DOHH2 (cell line): Measurements from ENCODE around the gene POLR2C.
"Not testable (repeated sequence)": the region's sequence is repeated elsewhere in the genome, so short reads cannot be mapped to it uniquely, and the experiment has no call there.

Source experiments
- H3F3A ChIP-seq: fragments of 200-600 bp; sonication (generic), shearing (Covaris generic); 2 replicates; pipeline ENCODE4 v1.6.0; 2016; ENCODE audit warnings: antibody characterized with exemption, mild to moderate bottlenecking; ENCODE audit not compliant: control insufficient read depth, insufficient read depth
- H3K27ac ChIP-seq: fragments of 200-600 bp; sonication (generic); 2 replicates; pipeline ENCODE4 v1.5.1; 2014; ENCODE audit warnings: low read depth, mild to moderate bottlenecking, low read length, moderate library complexity
- H3K27me3 ChIP-seq: fragments of 200-600 bp; sonication (generic); 2 replicates; pipeline ENCODE4 v1.6.1; 2014; ENCODE audit warnings: mild to moderate bottlenecking, low read length, mixed read lengths; ENCODE audit not compliant: control insufficient read depth
- H3K36me3 ChIP-seq: fragments of 200-600 bp; sonication (generic); 2 replicates; pipeline ENCODE4 v1.6.1; 2014; ENCODE audit warnings: mild to moderate bottlenecking, low read length, moderate library complexity, mixed read lengths; ENCODE audit not compliant: control insufficient read depth
- H3K4me1 ChIP-seq: fragments of 200-600 bp; sonication (generic); 2 replicates; pipeline ENCODE4 v1.6.1; 2014; ENCODE audit warnings: mild to moderate bottlenecking, low read length, mixed read lengths; ENCODE audit not compliant: control insufficient read depth
- H3K4me2 ChIP-seq: fragments of 200-600 bp; sonication (generic); 2 replicates; pipeline ENCODE4 v1.6.0; 2014; ENCODE audit warnings: mild to moderate bottlenecking, low read length, moderate library complexity
- H3K4me3 ChIP-seq: fragments of 200-600 bp; sonication (generic); 2 replicates; pipeline ENCODE4 v1.5.1; 2014; ENCODE audit warnings: mild to moderate bottlenecking, low read length, mixed read lengths
- H3K79me2 ChIP-seq: fragments of 200-600 bp; sonication (generic); 2 replicates; pipeline ENCODE4 v1.6.1; 2014; ENCODE audit warnings: mild to moderate bottlenecking, low read length, mixed read lengths; ENCODE audit not compliant: control insufficient read depth
- H3K9me2 ChIP-seq: fragments of 200-600 bp; sonication (generic); replicated peaks from 2 replicates; pipeline ENCODE4 v1.6.1; 2014; ENCODE audit warnings: mild to moderate bottlenecking, low read length, mixed read lengths; ENCODE audit not compliant: control insufficient read depth
- H3K9me3 ChIP-seq: fragments of 200-600 bp; sonication (generic); 2 replicates; pipeline ENCODE4 v1.6.1; 2014; ENCODE audit warnings: antibody characterized with exemption, low read length, mixed read lengths; ENCODE audit not compliant: control insufficient read depth, insufficient read depth
- H4K20me1 ChIP-seq: fragments of 200-600 bp; sonication (generic); 2 replicates; pipeline ENCODE4 v1.6.0; 2014; ENCODE audit warnings: low read depth, mild to moderate bottlenecking, antibody characterized with exemption, low read length, moderate library complexity; ENCODE audit not compliant: control insufficient read depth, insufficient read depth
- CTCF ChIP-seq: fragments of 200-600 bp; sonication (generic); IDR thresholded peaks from one replicate; pipeline ENCODE4 v1.5.1; 2014; ENCODE audit warnings: antibody characterized with exemption, mild to moderate bottlenecking, low read depth, low read length; ENCODE audit not compliant: poor library complexity, severe bottlenecking
- EZH2phosphoT487 ChIP-seq: fragments of 200-600 bp; sonication (generic); IDR thresholded peaks from 2 replicates; pipeline ENCODE4 v1.6.1; 2017; ENCODE audit warnings: borderline replicate concordance, mild to moderate bottlenecking, antibody characterized with exemption, low read length, moderate library complexity, mixed read lengths

POLR2C gene

GRCh38 chr16:57432989-57433388 lies 29.5 kb upstream of the POLR2C start:
- Histone ChIP-seq H3F3A (no peaks in the 10 kb centered on the region), H3K79me2 (no peaks in the 10 kb centered on the region), H3K4me2 (no peak overlapping the region), H3K27me3 (no peaks in the 10 kb centered on the region), H3K4me3 (no peak overlapping the region), H3K9me3 (no peaks in the 10 kb centered on the region), H3K27ac (no peak overlapping the region), H3K9me2 (no peaks in the 10 kb centered on the region), H4K20me1 (no peaks in the 10 kb centered on the region), H3K36me3 (peaks cover 79% of the 10 kb centered on the region), H3K4me1 (no peaks in the 10 kb centered on the region)
- TF ChIP-seq CTCF, result no peak
- TF ChIP-seq EZH2phosphoT487, result no peak

GRCh38 chr16:57434003-57434402 lies 28.5 kb upstream of the POLR2C start:
- Histone ChIP-seq H3K9me2 (no peaks in the 10 kb centered on the region), H3F3A (0 out of 2 replicates have a peak, but pooled peaks cover 5% of the 10 kb centered on the region), H3K9me3 (no peaks in the 10 kb centered on the region), H3K4me2 (no peak overlapping the region), H4K20me1 (no peaks in the 10 kb centered on the region), H3K4me3 (no peak overlapping the region), H3K36me3 (peaks cover 79% of the 10 kb centered on the region), H3K27ac (no peak overlapping the region), H3K79me2 (no peaks in the 10 kb centered on the region), H3K27me3 (no peaks in the 10 kb centered on the region), H3K4me1 (no peaks in the 10 kb centered on the region)
- TF ChIP-seq CTCF (no peak), EZH2phosphoT487 (no peak)

- no peak overlapping the region for H3K4me3 ChIP-seq
- 0 out of 2 replicates have a peak, but pooled peaks cover 5% of the 10 kb centered on the region for H3F3A ChIP-seq
- no peaks in the 10 kb centered on the region for H3K79me2 ChIP-seq
- no peaks in the 10 kb centered on the region for H3K4me1 ChIP-seq
- no peak overlapping the region for H3K4me2 ChIP-seq
- H4K20me1 ChIP-seq, result no peaks in the 10 kb centered on the region
- H3K36me3 ChIP-seq, result peaks cover 81% of the 10 kb centered on the region
- TF ChIP-seq EZH2phosphoT487, result no peak
- H3K9me2 ChIP-seq, result no peaks in the 10 kb centered on the region
- no peak overlapping the region for H3K27ac ChIP-seq
- no peaks in the 10 kb centered on the region for H3K27me3 ChIP-seq
- peaks cover 5% of the 10 kb centered on the region; the same call in 1 of the 2 replicates for H3K9me3 ChIP-seq
Measured at GRCh38 chr16:57435838-57436237, 26.6 kb upstream of the POLR2C start.

- H3K4me3 ChIP-seq, H3K27ac ChIP-seq: not testable (repeated sequence)
Measured at GRCh38 chr16:57439947-57440346, 22.5 kb upstream of the POLR2C start.

GRCh38 chr16:57440551-57440950 lies 21.9 kb upstream of the POLR2C start:
- H3K9me2 ChIP-seq, H3K27ac ChIP-seq, H3K9me3 ChIP-seq, H3K4me1 ChIP-seq, H3K27me3 ChIP-seq, H3K4me3 ChIP-seq, H3F3A ChIP-seq, H4K20me1 ChIP-seq, H3K4me2 ChIP-seq: not testable (repeated sequence)
- Histone ChIP-seq H3K79me2 (peaks cover 39% of the 10 kb centered on the region), H3K36me3 (peaks cover 52% of the 10 kb centered on the region)

More at GRCh38 chr16:57439947-57440346, 22.5 kb upstream of the POLR2C start:
- H3K4me2 ChIP-seq, H3F3A ChIP-seq, H3K27me3 ChIP-seq, H4K20me1 ChIP-seq, H3K9me2 ChIP-seq, H3K4me1 ChIP-seq, H3K9me3 ChIP-seq: not testable (repeated sequence)
- Histone ChIP-seq H3K79me2 (peaks cover 33% of the 10 kb centered on the region), H3K36me3 (peaks cover 58% of the 10 kb centered on the region)
